K562 (cell line): Measurements from ENCODE around the gene NKD1.

Source experiments
- CREB1 ChIP-seq, 2 experiments: sonication (generic) in 1 of 2; formaldehyde crosslinking in 1 of 2; IDR thresholded peaks; 2 replicates each; pipeline versions ENCODE4 v1.6.1 to v1.8.0; 2012 to 2022; ENCODE audit warnings: inconsistent platforms in 1 of 2, mild to moderate bottlenecking in 1 of 2, missing genetic modification reagents in 1 of 2, moderate library complexity in 1 of 2
- EHMT2 ChIP-seq: fragments of 450-650 bp; IDR thresholded peaks from 2 replicates; pipeline ENCODE4 v1.6.1; 2018; ENCODE audit warnings: antibody characterized with exemption
- EP300 ChIP-seq: IDR thresholded peaks from 2 replicates; pipeline ENCODE4 v1.6.1; 2012; ENCODE audit warnings: low read length, improper control_type of control experiment
- PCBP1 ChIP-seq: fragments of 200-400 bp; formaldehyde crosslinking; IDR thresholded peaks from 2 replicates; pipeline ENCODE4 v1.6.1; 2018; ENCODE audit warnings: mild to moderate bottlenecking, low read depth, low read length; ENCODE audit not compliant: poor library complexity, severe bottlenecking
- POLR2A ChIP-seq: fragments of 450-650 bp; conservative IDR thresholded peaks from 2 replicates; pipeline ENCODE4 v1.6.1; 2016
- POLR2AphosphoS2 ChIP-seq: IDR thresholded peaks from 2 replicates; pipeline ENCODE4 v1.6.1; 2012; ENCODE audit warnings: low read length, improper control_type of control experiment
- RBM22 ChIP-seq: fragments of 200-400 bp; formaldehyde crosslinking; IDR thresholded peaks from 2 replicates; pipeline ENCODE4 v1.6.1; 2018; ENCODE audit warnings: low read length, low read depth; ENCODE audit not compliant: poor library complexity, severe bottlenecking
- ZNF274 ChIP-seq: IDR thresholded peaks from 2 replicates; pipeline ENCODE4 v1.6.1; 2011; ENCODE audit warnings: low read depth, mild to moderate bottlenecking, low read length, moderate library complexity, borderline replicate concordance
- ZNF282 ChIP-seq: sonication (generic); formaldehyde crosslinking; IDR thresholded peaks from 2 replicates; pipeline ENCODE4 v1.8.1; 2023; ENCODE audit warnings: missing genetic modification reagents
- TF ChIP-seq, protein P1 (sequence below): fragments of 450-650 bp; IDR thresholded peaks from 2 replicates; pipeline ENCODE4 v1.6.1; 2016; ENCODE audit warnings: low read depth, mild to moderate bottlenecking, moderate library complexity
- TF ChIP-seq, protein P2 (sequence below): fragments of 450-650 bp; IDR thresholded peaks from 2 replicates; pipeline ENCODE4 v1.6.1; 2017; ENCODE audit warnings: antibody characterized with exemption
- TF ChIP-seq, protein P3 (sequence below), 2 experiments: fragments of 450-650 bp; conservative IDR thresholded peaks; 2 replicates each; pipeline ENCODE4 v1.6.1; 2017; ENCODE audit warnings: mild to moderate bottlenecking in 2 of 2, moderate library complexity in 2 of 2
- TF ChIP-seq, protein P4 (sequence below): fragments of 450-650 bp; IDR thresholded peaks from one replicate; pipeline ENCODE4 v1.6.1; 2018; ENCODE audit warnings: mild to moderate bottlenecking, moderate library complexity; ENCODE audit not compliant: partially characterized antibody

DNA sequence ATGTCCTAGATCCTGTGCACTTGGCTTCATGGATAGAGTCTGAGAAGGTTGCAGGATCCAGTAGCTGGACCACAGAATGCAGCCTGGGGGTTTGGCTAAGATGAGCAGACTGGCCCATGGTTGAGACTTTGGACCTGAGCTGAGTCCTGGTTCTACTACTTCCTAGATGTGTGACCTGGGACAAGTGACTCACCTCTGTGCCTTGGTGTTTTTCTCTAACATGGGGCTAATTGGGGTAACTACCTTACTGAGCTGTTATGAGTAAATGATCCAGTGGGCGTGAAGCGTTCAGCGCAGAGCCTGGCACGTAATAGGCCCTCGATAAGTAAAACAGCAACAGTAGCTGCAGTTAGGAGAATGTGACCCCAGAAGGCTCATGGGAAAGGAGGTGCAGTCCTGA is 94.2 kb downstream of the NKD1 start:
- TF ChIP-seq POLR2A (no peak), POLR2AphosphoS2 (no peak), EP300 (no peak), PCBP1 (no peak), ZNF274 (no peak), EHMT2 (no peak), CREB1 (IDR thresholded peaks at IDR 0.05) (no peak), CREB1 (CRISPR knock-in tag; IDR thresholded peaks at IDR 0.05) (no peak), ZNF282 (CRISPR knock-in tag) (no peak), RBM22 (no peak)
- TF ChIP-seq, protein P1, sequence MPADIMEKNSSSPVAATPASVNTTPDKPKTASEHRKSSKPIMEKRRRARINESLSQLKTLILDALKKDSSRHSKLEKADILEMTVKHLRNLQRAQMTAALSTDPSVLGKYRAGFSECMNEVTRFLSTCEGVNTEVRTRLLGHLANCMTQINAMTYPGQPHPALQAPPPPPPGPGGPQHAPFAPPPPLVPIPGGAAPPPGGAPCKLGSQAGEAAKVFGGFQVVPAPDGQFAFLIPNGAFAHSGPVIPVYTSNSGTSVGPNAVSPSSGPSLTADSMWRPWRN: no peak
- TF ChIP-seq, protein P2, sequence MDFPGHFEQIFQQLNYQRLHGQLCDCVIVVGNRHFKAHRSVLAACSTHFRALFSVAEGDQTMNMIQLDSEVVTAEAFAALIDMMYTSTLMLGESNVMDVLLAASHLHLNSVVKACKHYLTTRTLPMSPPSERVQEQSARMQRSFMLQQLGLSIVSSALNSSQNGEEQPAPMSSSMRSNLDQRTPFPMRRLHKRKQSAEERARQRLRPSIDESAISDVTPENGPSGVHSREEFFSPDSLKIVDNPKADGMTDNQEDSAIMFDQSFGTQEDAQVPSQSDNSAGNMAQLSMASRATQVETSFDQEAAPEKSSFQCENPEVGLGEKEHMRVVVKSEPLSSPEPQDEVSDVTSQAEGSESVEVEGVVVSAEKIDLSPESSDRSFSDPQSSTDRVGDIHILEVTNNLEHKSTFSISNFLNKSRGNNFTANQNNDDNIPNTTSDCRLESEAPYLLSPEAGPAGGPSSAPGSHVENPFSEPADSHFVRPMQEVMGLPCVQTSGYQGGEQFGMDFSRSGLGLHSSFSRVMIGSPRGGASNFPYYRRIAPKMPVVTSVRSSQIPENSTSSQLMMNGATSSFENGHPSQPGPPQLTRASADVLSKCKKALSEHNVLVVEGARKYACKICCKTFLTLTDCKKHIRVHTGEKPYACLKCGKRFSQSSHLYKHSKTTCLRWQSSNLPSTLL: no peak
- TF ChIP-seq, protein P3, sequence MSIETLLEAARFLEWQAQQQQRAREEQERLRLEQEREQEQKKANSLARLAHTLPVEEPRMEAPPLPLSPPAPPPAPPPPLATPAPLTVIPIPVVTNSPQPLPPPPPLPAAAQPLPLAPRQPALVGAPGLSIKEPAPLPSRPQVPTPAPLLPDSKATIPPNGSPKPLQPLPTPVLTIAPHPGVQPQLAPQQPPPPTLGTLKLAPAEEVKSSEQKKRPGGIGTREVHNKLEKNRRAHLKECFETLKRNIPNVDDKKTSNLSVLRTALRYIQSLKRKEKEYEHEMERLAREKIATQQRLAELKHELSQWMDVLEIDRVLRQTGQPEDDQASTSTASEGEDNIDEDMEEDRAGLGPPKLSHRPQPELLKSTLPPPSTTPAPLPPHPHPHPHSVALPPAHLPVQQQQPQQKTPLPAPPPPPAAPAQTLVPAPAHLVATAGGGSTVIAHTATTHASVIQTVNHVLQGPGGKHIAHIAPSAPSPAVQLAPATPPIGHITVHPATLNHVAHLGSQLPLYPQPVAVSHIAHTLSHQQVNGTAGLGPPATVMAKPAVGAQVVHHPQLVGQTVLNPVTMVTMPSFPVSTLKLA (conservative IDR thresholded peaks at IDR 0.05): no peak
- TF ChIP-seq, protein P4, sequence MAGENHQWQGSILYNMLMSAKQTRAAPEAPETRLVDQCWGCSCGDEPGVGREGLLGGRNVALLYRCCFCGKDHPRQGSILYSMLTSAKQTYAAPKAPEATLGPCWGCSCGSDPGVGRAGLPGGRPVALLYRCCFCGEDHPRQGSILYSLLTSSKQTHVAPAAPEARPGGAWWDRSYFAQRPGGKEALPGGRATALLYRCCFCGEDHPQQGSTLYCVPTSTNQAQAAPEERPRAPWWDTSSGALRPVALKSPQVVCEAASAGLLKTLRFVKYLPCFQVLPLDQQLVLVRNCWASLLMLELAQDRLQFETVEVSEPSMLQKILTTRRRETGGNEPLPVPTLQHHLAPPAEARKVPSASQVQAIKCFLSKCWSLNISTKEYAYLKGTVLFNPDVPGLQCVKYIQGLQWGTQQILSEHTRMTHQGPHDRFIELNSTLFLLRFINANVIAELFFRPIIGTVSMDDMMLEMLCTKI: no peak
